Peyer's patch (tissue), 4 donors: ENCODE data around the gene KRT79. TPM values are rescaled to one million over a fixed set of nuclear protein-coding genes. Genes with fewer than 3 reads are reported as not detected.

ENCODE experiments used
- DNase-seq, 3 donors: peaks; one replicate each; pipeline ENCODE4 v3.0.0-alpha.2; 2017 to 2019
- H3K27ac ChIP-seq, 4 donors: fragments of 200-600 bp; sonication (generic); one replicate each; pipeline ENCODE4 v1.5.1; 2016 to 2019
- H3K27me3 ChIP-seq, 2 donors: fragments of 200-600 bp; sonication (generic); one replicate each; pipeline ENCODE4 v1.5.1; 2019
- H3K36me3 ChIP-seq, 3 donors: fragments of 200-600 bp; sonication (generic); one replicate each; pipeline ENCODE4 v1.5.1; 2016 to 2019
- H3K4me1 ChIP-seq, 4 donors: fragments of 200-600 bp; sonication (generic); one replicate each; pipeline ENCODE4 v1.5.1; 2016 to 2019
- H3K4me3 ChIP-seq, 4 donors: fragments of 200-600 bp; sonication (generic); 1 replicate in 3 of 4; 2 replicates in 1 of 4; pipeline ENCODE4 v1.5.1; 2016 to 2019; ENCODE audit warnings: mild to moderate bottlenecking in 1 of 4
- H3K9me3 ChIP-seq, 4 donors: fragments of 200-600 bp; sonication (generic); one replicate each; pipeline ENCODE4 v1.5.1; 2016 to 2019; ENCODE audit warnings: mild to moderate bottlenecking in 1 of 4
- POLR2A ChIP-seq, 2 donors: fragments of 450-650 bp; IDR thresholded peaks; one replicate each; pipeline ENCODE4 v1.5.1; 2017; ENCODE audit warnings: antibody characterized with exemption in 2 of 2, mild to moderate bottlenecking in 2 of 2, moderate library complexity in 2 of 2
- total RNA-seq, 4 donors: library from RNA; depleted of rRNA; stranded (reverse); fragments of >200 nt; gene quantifications; one replicate each; pipeline ENCODE4 v1.1.0, GENCODE V29; 2016
- TF ChIP-seq, protein P1 (sequence below), 6 experiments: fragments of 450-650 bp in 4 of 6; fragments of 200-600 bp in 2 of 6; sonication (generic) in 1 of 6; IDR thresholded peaks; one replicate each; pipeline ENCODE4 v1.5.1; 2017 to 2019; ENCODE audit warnings: antibody characterized with exemption in 6 of 6, mild to moderate bottlenecking in 3 of 6, moderate library complexity in 1 of 6

Gene KRT79
- total RNA-seq, 4 donors from 2014 or later: not detected

DNA sequence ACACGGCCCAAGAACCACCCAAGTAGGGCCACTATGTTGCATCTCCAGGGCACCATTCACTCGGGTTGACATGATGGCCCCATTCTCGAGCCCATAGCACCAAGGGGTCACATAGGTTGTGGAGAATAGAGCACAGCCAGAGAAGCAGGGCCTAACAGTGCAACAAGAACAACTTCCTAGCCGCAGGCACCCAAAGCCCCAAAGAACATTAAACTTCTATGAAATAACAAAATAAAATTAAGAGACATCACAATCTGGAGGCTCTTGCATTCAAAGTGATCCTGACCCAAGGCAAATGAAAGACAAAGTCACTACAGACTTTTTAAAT is 22.1 kb downstream of the KRT79 start:
- Histone ChIP-seq H3K9me3 (no peaks in the 10 kb centered on the region), H3K27ac (no peak overlapping the region), H3K27me3 (no peaks in the 10 kb centered on the region), H3K4me1 (no peaks in the 10 kb centered on the region), H3K4me3 (no peak overlapping the region), H3K36me3 (no peaks in the 10 kb centered on the region)
- TF ChIP-seq, protein P1, sequence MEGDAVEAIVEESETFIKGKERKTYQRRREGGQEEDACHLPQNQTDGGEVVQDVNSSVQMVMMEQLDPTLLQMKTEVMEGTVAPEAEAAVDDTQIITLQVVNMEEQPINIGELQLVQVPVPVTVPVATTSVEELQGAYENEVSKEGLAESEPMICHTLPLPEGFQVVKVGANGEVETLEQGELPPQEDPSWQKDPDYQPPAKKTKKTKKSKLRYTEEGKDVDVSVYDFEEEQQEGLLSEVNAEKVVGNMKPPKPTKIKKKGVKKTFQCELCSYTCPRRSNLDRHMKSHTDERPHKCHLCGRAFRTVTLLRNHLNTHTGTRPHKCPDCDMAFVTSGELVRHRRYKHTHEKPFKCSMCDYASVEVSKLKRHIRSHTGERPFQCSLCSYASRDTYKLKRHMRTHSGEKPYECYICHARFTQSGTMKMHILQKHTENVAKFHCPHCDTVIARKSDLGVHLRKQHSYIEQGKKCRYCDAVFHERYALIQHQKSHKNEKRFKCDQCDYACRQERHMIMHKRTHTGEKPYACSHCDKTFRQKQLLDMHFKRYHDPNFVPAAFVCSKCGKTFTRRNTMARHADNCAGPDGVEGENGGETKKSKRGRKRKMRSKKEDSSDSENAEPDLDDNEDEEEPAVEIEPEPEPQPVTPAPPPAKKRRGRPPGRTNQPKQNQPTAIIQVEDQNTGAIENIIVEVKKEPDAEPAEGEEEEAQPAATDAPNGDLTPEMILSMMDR (IDR thresholded peaks at IDR 0.05): no peak
- TF ChIP-seq POLR2A (IDR thresholded peaks at IDR 0.05): no peak
- DNase-seq: no peak

- no peak overlapping the region for H3K4me3 ChIP-seq
- no peaks in the 10 kb centered on the region for H3K36me3 ChIP-seq
- H3K27me3 ChIP-seq: no peaks in the 10 kb centered on the region
- no peaks in the 10 kb centered on the region for H3K9me3 ChIP-seq
- TF ChIP-seq POLR2A (IDR thresholded peaks at IDR 0.05): no peak
- TF ChIP-seq, protein P1 (IDR thresholded peaks at IDR 0.05): no peak
- H3K27ac ChIP-seq: no peak overlapping the region
- no peaks in the 10 kb centered on the region for H3K4me1 ChIP-seq
- DNase-seq: no peak
These were observed 22.7 kb downstream of the KRT79 start for GRCh38 chr12:52811191-52812072.

DNA sequence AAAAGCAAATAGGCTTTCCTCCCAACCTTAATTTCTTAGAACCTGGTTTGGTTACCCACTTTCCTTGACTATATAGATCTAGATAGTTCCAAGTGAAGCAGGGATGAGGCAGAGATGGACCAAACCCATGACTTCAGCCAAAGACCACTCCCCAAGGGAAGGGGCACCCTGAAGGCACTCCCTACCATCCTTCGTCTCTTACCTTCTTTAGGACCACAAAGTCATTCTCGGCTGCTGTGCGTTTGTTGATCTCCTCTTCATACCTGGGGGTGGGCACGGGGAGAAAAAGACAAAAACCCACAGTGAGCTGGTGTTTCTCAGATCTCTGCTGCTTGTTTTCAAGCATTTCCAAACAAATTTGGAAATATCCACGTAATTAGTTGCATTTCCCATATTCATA is 23.6 kb downstream of the KRT79 start:
- DNase-seq: no peak
- Histone ChIP-seq H3K9me3 (no peaks in the 10 kb centered on the region), H3K4me1 (no peaks in the 10 kb centered on the region), H3K4me3 (no peak overlapping the region), H3K27me3 (no peaks in the 10 kb centered on the region), H3K27ac (no peak overlapping the region), H3K36me3 (no peaks in the 10 kb centered on the region)
- TF ChIP-seq, protein P1 (IDR thresholded peaks at IDR 0.05): no peak
- no peak for TF ChIP-seq POLR2A (IDR thresholded peaks at IDR 0.05)

DNA sequence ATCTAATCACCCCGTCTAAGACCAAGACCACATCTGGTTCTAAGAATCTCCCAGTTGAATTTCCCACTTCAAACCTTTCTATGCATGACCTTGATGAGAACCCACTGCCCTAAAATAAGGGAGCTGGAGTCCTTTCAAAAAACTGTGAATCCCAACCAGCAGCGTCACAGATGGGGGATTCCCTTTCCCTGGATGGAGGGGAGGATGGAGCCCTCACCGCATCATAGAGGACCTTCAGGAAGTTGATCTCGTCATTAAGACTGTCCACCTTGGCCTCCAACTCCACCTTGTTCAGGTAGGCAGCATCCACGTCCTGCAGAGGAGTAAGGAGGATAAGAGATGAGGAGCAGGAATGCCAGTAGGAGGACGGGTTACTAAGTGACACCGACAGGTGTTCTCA is 24.9 kb downstream of the KRT79 start:
- no peak overlapping the region for H3K4me3 ChIP-seq
- TF ChIP-seq, protein P1 (IDR thresholded peaks at IDR 0.05): no peak
- TF ChIP-seq POLR2A (IDR thresholded peaks at IDR 0.05): no peak
- H3K27ac ChIP-seq: no peak overlapping the region
- H3K4me1 ChIP-seq: no peaks in the 10 kb centered on the region
- H3K27me3 ChIP-seq: no peaks in the 10 kb centered on the region
- no peaks in the 10 kb centered on the region for H3K9me3 ChIP-seq
- no peaks in the 10 kb centered on the region for H3K36me3 ChIP-seq
- DNase-seq: no peak

DNA sequence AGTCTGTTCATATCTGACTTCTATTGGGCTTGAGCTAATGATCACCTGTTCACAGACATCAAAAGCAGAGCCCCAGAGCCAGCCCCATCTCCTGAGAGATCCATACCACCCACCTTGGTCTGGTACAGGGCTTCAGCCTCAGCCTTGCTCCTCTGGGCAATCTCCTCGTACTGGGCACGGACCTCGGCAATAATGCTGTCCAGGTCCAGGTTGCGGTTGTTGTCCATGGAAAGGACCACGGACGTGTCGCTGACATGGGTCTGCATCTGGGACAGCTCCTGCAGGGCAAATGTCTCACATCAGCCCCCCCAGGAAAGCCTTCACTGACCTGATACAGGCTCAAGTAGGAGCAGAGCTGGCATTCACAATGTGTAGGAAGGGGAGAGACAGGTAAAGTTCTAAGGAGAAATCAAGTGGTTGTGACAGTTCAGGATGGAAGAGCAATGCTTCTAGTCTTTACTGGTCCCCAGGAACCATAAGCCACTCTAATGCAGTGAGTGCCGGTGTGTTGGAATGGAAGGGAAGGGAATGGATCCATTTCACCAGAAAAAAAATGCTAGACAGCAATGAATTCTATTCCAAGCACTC is 25.4 kb downstream of the KRT79 start:
- H3K36me3 ChIP-seq: no peaks in the 10 kb centered on the region

More for the DNA sequence above, 25.4 kb downstream of the KRT79 start:
- no peaks in the 10 kb centered on the region for H3K4me1 ChIP-seq
- DNase-seq: no peak
- TF ChIP-seq POLR2A (IDR thresholded peaks at IDR 0.05): no peak
- TF ChIP-seq, protein P1 (IDR thresholded peaks at IDR 0.05): no peak
- H3K9me3 ChIP-seq: no peaks in the 10 kb centered on the region
- no peak overlapping the region for H3K4me3 ChIP-seq
- H3K27ac ChIP-seq: no peak overlapping the region
- no peaks in the 10 kb centered on the region for H3K27me3 ChIP-seq
